ENCODE measurements around the gene MEAK7. TPM values are rescaled to one million over a fixed set of nuclear protein-coding genes. Genes with fewer than 3 reads are reported as not detected.

Gene MEAK7
- total and polyA plus RNA-seq, 7 donors, result 4.2 to 13.7 (median 11.8) TPM

DNA sequence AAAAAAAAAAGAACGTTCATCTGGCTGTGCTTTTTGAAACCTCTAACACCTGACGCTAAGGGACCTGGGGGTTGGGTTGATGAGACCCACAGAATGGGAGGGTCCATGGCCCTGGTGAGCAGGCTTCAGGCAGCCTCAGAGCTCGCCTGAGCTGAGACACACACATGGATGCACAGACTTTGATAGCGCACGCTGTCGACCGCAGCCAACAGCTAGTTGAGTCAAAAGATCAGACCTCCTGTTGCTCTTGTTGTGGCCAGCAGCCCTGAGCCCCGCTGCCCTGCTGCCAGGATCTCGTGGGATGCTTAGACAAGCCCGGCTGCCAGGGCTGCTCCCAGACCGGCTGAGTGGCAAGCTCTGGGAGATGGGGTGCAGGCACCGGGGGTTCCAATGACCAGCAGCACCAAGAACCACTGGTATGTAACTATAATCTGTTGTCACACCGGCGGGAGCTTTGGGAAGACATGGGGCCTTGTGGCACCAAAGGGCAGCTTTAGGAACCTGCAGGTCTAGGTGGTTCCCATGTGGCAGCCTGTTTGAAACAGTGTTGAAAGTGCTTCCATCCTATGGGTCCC is 20.0 kb upstream of the MEAK7 start:
- 82 to 92% methylated on average over 14 of the region's 14 CpGs for WGBS, 2 donors

GRCh38 chr16:84521497-84521770 is 17.0 kb upstream of the MEAK7 start:
- TF ChIP-seq, protein P1, sequence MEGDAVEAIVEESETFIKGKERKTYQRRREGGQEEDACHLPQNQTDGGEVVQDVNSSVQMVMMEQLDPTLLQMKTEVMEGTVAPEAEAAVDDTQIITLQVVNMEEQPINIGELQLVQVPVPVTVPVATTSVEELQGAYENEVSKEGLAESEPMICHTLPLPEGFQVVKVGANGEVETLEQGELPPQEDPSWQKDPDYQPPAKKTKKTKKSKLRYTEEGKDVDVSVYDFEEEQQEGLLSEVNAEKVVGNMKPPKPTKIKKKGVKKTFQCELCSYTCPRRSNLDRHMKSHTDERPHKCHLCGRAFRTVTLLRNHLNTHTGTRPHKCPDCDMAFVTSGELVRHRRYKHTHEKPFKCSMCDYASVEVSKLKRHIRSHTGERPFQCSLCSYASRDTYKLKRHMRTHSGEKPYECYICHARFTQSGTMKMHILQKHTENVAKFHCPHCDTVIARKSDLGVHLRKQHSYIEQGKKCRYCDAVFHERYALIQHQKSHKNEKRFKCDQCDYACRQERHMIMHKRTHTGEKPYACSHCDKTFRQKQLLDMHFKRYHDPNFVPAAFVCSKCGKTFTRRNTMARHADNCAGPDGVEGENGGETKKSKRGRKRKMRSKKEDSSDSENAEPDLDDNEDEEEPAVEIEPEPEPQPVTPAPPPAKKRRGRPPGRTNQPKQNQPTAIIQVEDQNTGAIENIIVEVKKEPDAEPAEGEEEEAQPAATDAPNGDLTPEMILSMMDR (IDR thresholded peaks at IDR 0.05), result no peak
- TF ChIP-seq POLR2AphosphoS5 (IDR thresholded peaks at IDR 0.05) (no peak), POLR2A (IDR thresholded peaks at IDR 0.05) (no peak), EP300 (IDR thresholded peaks at IDR 0.05) (no peak)
- Histone ChIP-seq H3K4me3 (no peak overlapping the region), H3K27me3 (no peaks in the 10 kb centered on the region), H3K36me3 (no peaks in the 10 kb centered on the region), H3K9me3 (no peaks in the 10 kb centered on the region), H3K27ac (no peak overlapping the region), H3K4me1 (peaks cover 0 to 2% (median under 1%) of the 10 kb centered on the region in 4 donors)
- intact Hi-C loops (cut with DNase I), result no loop called here
- DNase-seq, result no peak
- WGBS, 2 donors, result 49 to 63% methylated on average over 4 of the region's 4 CpGs

More for the DNA sequence above, 20.0 kb upstream of the MEAK7 start:
- Histone ChIP-seq H3K4me3 (no peak overlapping the region), H3K9me3 (no peaks in the 10 kb centered on the region), H3K4me1 (peaks cover 0 to 21% (median 17%) of the 10 kb centered on the region in 4 donors), H3K27ac (no peak overlapping the region), H3K27me3 (no peaks in the 10 kb centered on the region), H3K36me3 (no peaks in the 10 kb centered on the region)
- TF ChIP-seq EP300 (IDR thresholded peaks at IDR 0.05), result no peak
- no peak for TF ChIP-seq POLR2A (IDR thresholded peaks at IDR 0.05)
- TF ChIP-seq, protein P1 (IDR thresholded peaks at IDR 0.05), result no peak
- no peak for TF ChIP-seq POLR2AphosphoS5 (IDR thresholded peaks at IDR 0.05)
- no peak for DNase-seq
- intact Hi-C loops (cut with DNase I), result no loop called here

GRCh38 chr16:84520725-84521496 is 16.5 kb upstream of the MEAK7 start:
- TF ChIP-seq EP300 (IDR thresholded peaks at IDR 0.05) (no peak), POLR2AphosphoS5 (IDR thresholded peaks at IDR 0.05) (no peak), POLR2A (IDR thresholded peaks at IDR 0.05) (no peak)
- TF ChIP-seq, protein P1 (IDR thresholded peaks at IDR 0.05), result no peak
- no peak for DNase-seq
- H3K36me3 ChIP-seq, result no peaks in the 10 kb centered on the region
- no peaks in the 10 kb centered on the region for H3K9me3 ChIP-seq
- no peaks in the 10 kb centered on the region for H3K27me3 ChIP-seq
- 29 to 56% methylated on average over 17 of the region's 17 CpGs for WGBS, 2 donors
- H3K4me3 ChIP-seq, result no peak overlapping the region
- no peak overlapping the region for H3K27ac ChIP-seq
- no peaks in the 10 kb centered on the region for H3K4me1 ChIP-seq
- intact Hi-C loops (cut with DNase I), result no loop called here

GRCh38 chr16:84519855-84520254 is 15.4 kb upstream of the MEAK7 start:
- H3K27ac ChIP-seq, result no peak overlapping the region
- no peaks in the 10 kb centered on the region for H3K27me3 ChIP-seq
- H3K4me3 ChIP-seq, result no peak overlapping the region
- TF ChIP-seq POLR2A (IDR thresholded peaks at IDR 0.05) (no peak), POLR2AphosphoS5 (IDR thresholded peaks at IDR 0.05) (no peak), EP300 (IDR thresholded peaks at IDR 0.05) (no peak)
- TF ChIP-seq, protein P1 (IDR thresholded peaks at IDR 0.05), result no peak
- intact Hi-C loops (cut with DNase I), result no loop called here
- H3K36me3 ChIP-seq, result no peaks in the 10 kb centered on the region
- WGBS, 2 donors, result 75 to 79% methylated on average over 11 of the region's 11 CpGs
- H3K9me3 ChIP-seq, result no peaks in the 10 kb centered on the region
- no peaks in the 10 kb centered on the region for H3K4me1 ChIP-seq
- no peak for DNase-seq

Measured in sigmoid colon (tissue), 7 donors.